GM12873 (cell line): ENCODE data around the gene SLC2A4RG.

Experiments
- CTCF ChIP-seq: IDR thresholded peaks from 2 replicates; pipeline ENCODE4 v1.5.1; 2012; ENCODE audit warnings: low read depth, mild to moderate bottlenecking, moderate library complexity, low read length, control low read depth; ENCODE audit not compliant: insufficient read depth; ENCODE audit errors: missing control alignments

SLC2A4RG gene

GRCh38 chr20:63752411-63753101 lies 13.0 kb downstream of the SLC2A4RG start:
- TF ChIP-seq CTCF, result no peak

- TF ChIP-seq CTCF, result no peak
Measured at GRCh38 chr20:63753381-63753780, 13.8 kb downstream of the SLC2A4RG start.

- no peak for TF ChIP-seq CTCF
Measured at GRCh38 chr20:63754008-63754407, 14.4 kb downstream of the SLC2A4RG start.

GRCh38 chr20:63755933-63756647 lies 16.5 kb downstream of the SLC2A4RG start:
- TF ChIP-seq CTCF, result no peak

- TF ChIP-seq CTCF, result no peak
Measured at GRCh38 chr20:63756648-63756991, 17.0 kb downstream of the SLC2A4RG start.

- TF ChIP-seq CTCF, result no peak
Measured at GRCh38 chr20:63758152-63758551, 18.6 kb downstream of the SLC2A4RG start.

GRCh38 chr20:63759377-63759901 lies 19.9 kb downstream of the SLC2A4RG start:
- TF ChIP-seq CTCF, result no peak
